ENCODE measurements around the gene ERGIC3. TPM values are rescaled to one million over a fixed set of nuclear protein-coding genes. Genes with fewer than 3 reads are reported as not detected.

Gene ERGIC3
- 162 and 167 TPM in 2 replicates for polyA plus RNA-seq (2013)

DNA sequence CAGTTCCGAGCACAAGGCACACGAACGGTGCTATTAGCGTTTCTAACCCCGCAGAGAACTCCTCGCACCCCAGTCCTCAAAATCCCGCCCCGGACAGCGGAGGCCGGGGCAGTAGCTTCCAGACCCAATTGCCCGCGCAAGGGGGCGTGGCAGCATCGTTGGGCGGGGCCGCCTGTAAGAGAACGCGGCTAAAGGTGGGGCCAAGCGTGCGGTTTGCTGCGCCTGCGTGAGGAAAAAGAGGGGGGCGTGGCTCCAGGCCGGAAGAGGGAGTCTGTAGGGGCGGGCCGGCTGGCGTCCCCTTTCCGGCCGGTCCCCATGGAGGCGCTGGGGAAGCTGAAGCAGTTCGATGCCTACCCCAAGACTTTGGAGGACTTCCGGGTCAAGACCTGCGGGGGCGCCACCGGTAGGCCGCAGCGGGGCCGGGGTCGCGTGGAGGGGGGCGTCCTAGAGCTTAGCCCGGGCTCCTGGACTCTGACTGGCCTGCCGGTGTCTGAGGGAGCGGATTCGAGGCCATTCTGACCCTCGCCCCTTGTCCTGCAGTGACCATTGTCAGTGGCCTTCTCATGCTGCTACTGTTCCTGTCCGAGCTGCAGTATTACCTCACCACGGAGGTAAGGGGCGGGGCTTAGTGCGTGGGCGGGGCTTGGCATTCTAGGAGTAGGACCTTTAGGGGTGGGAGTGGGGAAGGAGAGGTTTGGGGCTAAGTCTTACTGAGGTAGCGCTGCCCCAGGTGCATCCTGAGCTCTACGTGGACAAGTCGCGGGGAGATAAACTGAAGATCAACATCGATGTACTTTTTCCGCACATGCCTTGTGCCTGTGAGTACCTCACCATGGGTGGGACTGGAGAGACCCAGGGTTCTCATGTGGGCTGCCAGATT is at the start of gene ERGIC3:
ERGIC3 (plus strand) TSS at position 296 of the 880 bp plus-strand sequence; CDS start at position 316, 20 bp downstream.
- Histone ChIP-seq H3K18ac (ENCODE audit: low read length) (peak within 1 kb of the TSS; percentile 91), H3K23ac (ENCODE audit: low read length) (no peak within 1 kb of the TSS), H2AK5ac (ENCODE audit: low read length) (peak within 1 kb of the TSS; percentile 58), H3K9ac (ENCODE audit: low read length) (peak within 1 kb of the TSS; percentile 76), H4K91ac (ENCODE audit: low read depth, low read length) (peak within 1 kb of the TSS; percentile 97), H2BK5ac (ENCODE audit: low read depth, low read length, poor library complexity) (peak within 1 kb of the TSS; percentile 78), H3K79me1 (ENCODE audit: low read length) (peaks cover 6% of the 10 kb centered on the region), H3K27ac (ENCODE audit: low read depth, low read length) (peak within 1 kb of the TSS; percentile 82), H3K4ac (ENCODE audit: low read depth, low read length) (peak within 1 kb of the TSS; percentile 93), H3K27me3 (ENCODE audit: insufficient read depth, low read length) (no peaks in the 10 kb centered on the region), H3K4me1 (ENCODE audit: control insufficient read depth in 1 of 2, insufficient read depth in 2 of 2, low read length in 2 of 2) (peaks cover 7 to 10% of the 10 kb centered on the region in 2 experiments), H3K14ac (ENCODE audit: low read length) (peak within 1 kb of the TSS; percentile 94), H2BK120ac (ENCODE audit: insufficient read depth, low read length, poor library complexity) (peak within 1 kb of the TSS; percentile 83), H2AFZ (ENCODE audit: insufficient read depth, low read length, poor library complexity) (peak within 1 kb of the TSS; percentile 98), H3K4me2 (ENCODE audit: low read length) (peak within 1 kb of the TSS; percentile 87), H3K79me2 (ENCODE audit: control insufficient read depth, insufficient read depth, low read length, poor library complexity) (peaks cover 5% of the 10 kb centered on the region), H3K4me3 (ENCODE audit: low read depth, low read length) (peak within 1 kb of the TSS; percentile 84), H4K12ac (ENCODE audit: low read depth, low read length) (peak within 1 kb of the TSS; percentile 78), H3K36me3 (ENCODE audit: control insufficient read depth in 1 of 2, insufficient read depth in 2 of 2, low read length in 2 of 2) (peaks cover 8 to 13% of the 10 kb centered on the region in 2 experiments), H2BK12ac (ENCODE audit: low read length) (no peak within 1 kb of the TSS), H4K8ac (ENCODE audit: low read depth, low read length) (peak within 1 kb of the TSS; percentile 99), H3K9me3 (ENCODE audit: insufficient read depth, low read depth, low read length) (no peaks in the 10 kb centered on the region)
- peak; percentile 97 to 99 for DNase-seq
- WGBS (ENCODE audit: extremely low coverage, insufficient coverage, insufficient read length), result no CpG with 5 or more reads among the region's 57 CpGs

DNA sequence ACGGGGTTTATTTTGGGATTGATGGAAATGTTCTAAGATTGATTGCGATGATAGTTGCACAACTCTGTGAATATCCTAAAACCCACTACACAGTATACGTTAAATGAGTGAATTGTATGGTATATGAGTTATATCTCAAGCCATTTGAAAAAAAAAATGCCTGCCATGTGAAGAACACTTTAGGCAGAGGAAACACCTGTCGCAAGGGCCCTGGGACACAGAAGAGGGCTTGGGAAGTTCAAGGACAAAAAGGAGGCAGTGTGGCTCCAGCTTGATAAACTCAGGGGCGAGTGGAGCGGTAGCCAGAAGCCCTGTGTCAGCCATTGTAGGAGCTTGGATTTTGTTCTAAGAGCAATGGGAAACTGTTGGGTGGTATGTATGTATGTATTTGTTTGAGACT is 49.5 kb upstream of the ERGIC3 start:
- no peak overlapping the region for H3K9ac ChIP-seq (ENCODE audit: low read length)
- H2AFZ ChIP-seq (ENCODE audit: insufficient read depth, low read length, poor library complexity), result no peak overlapping the region
- H2BK5ac ChIP-seq (ENCODE audit: low read depth, low read length, poor library complexity), result no peak overlapping the region
- H3K4me2 ChIP-seq (ENCODE audit: low read length), result no peak overlapping the region
- no peak overlapping the region for H4K91ac ChIP-seq (ENCODE audit: low read depth, low read length)
- no peaks in the 10 kb centered on the region for H3K27me3 ChIP-seq (ENCODE audit: insufficient read depth, low read length)
- H3K9me3 ChIP-seq (ENCODE audit: insufficient read depth, low read depth, low read length), result peaks cover 2% of the 10 kb centered on the region
- H2BK12ac ChIP-seq (ENCODE audit: low read length), result no peak overlapping the region
- peaks cover 33 to 47% of the 10 kb centered on the region in 2 experiments for H3K36me3 ChIP-seq (ENCODE audit: control insufficient read depth in 1 of 2, insufficient read depth in 2 of 2, low read length in 2 of 2)
- DNase-seq, result no peak
- no peaks in the 10 kb centered on the region for H3K4me1 ChIP-seq (ENCODE audit: control insufficient read depth in 1 of 2, insufficient read depth in 2 of 2, low read length in 2 of 2)
- no peak overlapping the region for H3K4ac ChIP-seq (ENCODE audit: low read depth, low read length)
- no peak overlapping the region for H4K8ac ChIP-seq (ENCODE audit: low read depth, low read length)
- H3K79me2 ChIP-seq (ENCODE audit: control insufficient read depth, insufficient read depth, low read length, poor library complexity), result no peaks in the 10 kb centered on the region
- no peak overlapping the region for H2BK120ac ChIP-seq (ENCODE audit: insufficient read depth, low read length, poor library complexity)
- H3K27ac ChIP-seq (ENCODE audit: low read depth, low read length), result no peak overlapping the region
- WGBS (ENCODE audit: extremely low coverage, insufficient coverage, insufficient read length), result 100% methylated on average over 1 of the region's 6 CpGs
- H3K14ac ChIP-seq (ENCODE audit: low read length), result no peak overlapping the region
- no peak overlapping the region for H3K18ac ChIP-seq (ENCODE audit: low read length)
- H4K12ac ChIP-seq (ENCODE audit: low read depth, low read length), result no peak overlapping the region
- no peak overlapping the region for H2AK5ac ChIP-seq (ENCODE audit: low read length)
- H3K79me1 ChIP-seq (ENCODE audit: low read length), result no peaks in the 10 kb centered on the region
- H3K4me3 ChIP-seq (ENCODE audit: low read depth, low read length), result no peak overlapping the region
- no peak overlapping the region for H3K23ac ChIP-seq (ENCODE audit: low read length)

DNA sequence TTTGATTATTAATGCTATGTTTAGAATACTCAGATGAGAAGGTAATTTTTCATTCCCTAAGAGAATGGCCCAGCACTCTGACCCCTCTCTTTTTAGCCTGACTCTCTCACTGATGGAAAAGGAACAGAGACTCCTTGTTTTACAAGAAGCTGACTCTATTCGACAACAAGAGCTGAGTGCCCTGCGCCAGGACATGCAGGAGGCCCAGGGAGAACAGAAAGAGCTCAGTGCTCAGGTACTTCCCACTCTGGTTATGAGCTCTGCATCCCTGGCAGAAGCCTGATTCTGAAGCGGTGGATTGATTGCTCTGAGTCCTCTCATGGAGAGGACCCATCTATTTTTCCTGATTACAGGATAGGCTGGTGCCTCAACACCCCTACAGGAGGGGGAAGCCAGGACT is 45.4 kb upstream of the ERGIC3 start:
- no CpG with 5 or more reads among the region's 3 CpGs for WGBS (ENCODE audit: extremely low coverage, insufficient coverage, insufficient read length)
- DNase-seq, result no peak
- Histone ChIP-seq H3K9me3 (ENCODE audit: insufficient read depth, low read depth, low read length) (peaks cover 2% of the 10 kb centered on the region), H3K27ac (ENCODE audit: low read depth, low read length) (no peak overlapping the region), H2AFZ (ENCODE audit: insufficient read depth, low read length, poor library complexity) (no peak overlapping the region), H3K23ac (ENCODE audit: low read length) (no peak overlapping the region), H3K4me3 (ENCODE audit: low read depth, low read length) (no peak overlapping the region), H3K14ac (ENCODE audit: low read length) (no peak overlapping the region), H3K18ac (ENCODE audit: low read length) (no peak overlapping the region), H2BK12ac (ENCODE audit: low read length) (no peak overlapping the region), H3K4me2 (ENCODE audit: low read length) (no peak overlapping the region), H4K8ac (ENCODE audit: low read depth, low read length) (no peak overlapping the region), H2AK5ac (ENCODE audit: low read length) (no peak overlapping the region), H2BK120ac (ENCODE audit: insufficient read depth, low read length, poor library complexity) (no peak overlapping the region), H3K79me2 (ENCODE audit: control insufficient read depth, insufficient read depth, low read length, poor library complexity) (no peaks in the 10 kb centered on the region), H3K27me3 (ENCODE audit: insufficient read depth, low read length) (no peaks in the 10 kb centered on the region), H2BK5ac (ENCODE audit: low read depth, low read length, poor library complexity) (no peak overlapping the region), H4K91ac (ENCODE audit: low read depth, low read length) (no peak overlapping the region), H4K12ac (ENCODE audit: low read depth, low read length) (no peak overlapping the region), H3K9ac (ENCODE audit: low read length) (no peak overlapping the region), H3K4ac (ENCODE audit: low read depth, low read length) (no peak overlapping the region), H3K4me1 (ENCODE audit: control insufficient read depth in 1 of 2, insufficient read depth in 2 of 2, low read length in 2 of 2) (no peaks in the 10 kb centered on the region), H3K36me3 (ENCODE audit: control insufficient read depth in 1 of 2, insufficient read depth in 2 of 2, low read length in 2 of 2) (peaks cover 45 to 57% of the 10 kb centered on the region in 2 experiments), H3K79me1 (ENCODE audit: low read length) (no peaks in the 10 kb centered on the region)

GRCh38 chr20:35497320-35497719 is 44.6 kb upstream of the ERGIC3 start:
- Histone ChIP-seq H3K4me2 (ENCODE audit: low read length) (no peak overlapping the region), H4K8ac (ENCODE audit: low read depth, low read length) (no peak overlapping the region), H3K4me3 (ENCODE audit: low read depth, low read length) (no peak overlapping the region), H2BK5ac (ENCODE audit: low read depth, low read length, poor library complexity) (no peak overlapping the region), H3K9me3 (ENCODE audit: insufficient read depth, low read depth, low read length) (peaks cover 2% of the 10 kb centered on the region), H4K91ac (ENCODE audit: low read depth, low read length) (no peak overlapping the region), H3K36me3 (ENCODE audit: control insufficient read depth in 1 of 2, insufficient read depth in 2 of 2, low read length in 2 of 2) (peaks cover 47 to 63% of the 10 kb centered on the region in 2 experiments), H3K79me1 (ENCODE audit: low read length) (no peaks in the 10 kb centered on the region), H3K9ac (ENCODE audit: low read length) (no peak overlapping the region), H3K18ac (ENCODE audit: low read length) (no peak overlapping the region), H3K23ac (ENCODE audit: low read length) (no peak overlapping the region), H2BK120ac (ENCODE audit: insufficient read depth, low read length, poor library complexity) (no peak overlapping the region), H4K12ac (ENCODE audit: low read depth, low read length) (no peak overlapping the region), H3K27ac (ENCODE audit: low read depth, low read length) (no peak overlapping the region), H3K4me1 (ENCODE audit: control insufficient read depth in 1 of 2, insufficient read depth in 2 of 2, low read length in 2 of 2) (no peaks in the 10 kb centered on the region), H2AK5ac (ENCODE audit: low read length) (no peak overlapping the region), H3K4ac (ENCODE audit: low read depth, low read length) (no peak overlapping the region), H3K14ac (ENCODE audit: low read length) (no peak overlapping the region), H2AFZ (ENCODE audit: insufficient read depth, low read length, poor library complexity) (no peak overlapping the region), H3K79me2 (ENCODE audit: control insufficient read depth, insufficient read depth, low read length, poor library complexity) (no peaks in the 10 kb centered on the region), H3K27me3 (ENCODE audit: insufficient read depth, low read length) (no peaks in the 10 kb centered on the region), H2BK12ac (ENCODE audit: low read length) (no peak overlapping the region)
- DNase-seq, result no peak
- no CpG with 5 or more reads among the region's 5 CpGs for WGBS (ENCODE audit: extremely low coverage, insufficient coverage, insufficient read length)
